HFFc6 (cell line): Measurements from ENCODE around the gene SYNGR2. TPM values are rescaled to one million over a fixed set of nuclear protein-coding genes. Genes with fewer than 3 reads are reported as not detected.

Experiments used
- DNase-seq: peaks from one replicate; pipeline ENCODE4 v3.0.0-alpha.2; 2018
- H3K27ac Mint-ChIP-seq: 2 replicates; pipeline ENCODE4 v1.8.0; 2020; ENCODE audit warnings: mild to moderate bottlenecking, mixed read lengths
- H3K27me3 Mint-ChIP-seq: 2 replicates; pipeline ENCODE4 v1.8.0; 2021; ENCODE audit warnings: mild to moderate bottlenecking, moderate library complexity, mixed read lengths; ENCODE audit not compliant: insufficient read depth
- H3K36me3 Mint-ChIP-seq: 2 replicates; pipeline ENCODE4 v1.8.0; 2021; ENCODE audit warnings: low read depth, mixed read lengths
- H3K4me1 Mint-ChIP-seq: 2 replicates; pipeline ENCODE4 v1.8.0; 2020; ENCODE audit warnings: low read depth, mixed read lengths
- H3K4me3 Mint-ChIP-seq: 2 replicates; pipeline ENCODE4 v1.8.0; 2020; ENCODE audit warnings: mild to moderate bottlenecking, moderate library complexity, mixed read lengths
- H3K9me3 Mint-ChIP-seq: 2 replicates; pipeline ENCODE4 v1.8.0; 2020; ENCODE audit warnings: mild to moderate bottlenecking, mixed read lengths
- total RNA-seq, 6 experiments: library from RNA; stranded (reverse); fragmentation: NEBNext Ultra II Directional; extraction: Animal tissue kit (Norgen Biotek cat#: 25700); gene quantifications; 2 replicates in 1 of 6; 3 replicates in 5 of 6; pipeline ENCODE4 v1.2.3, GENCODE V29; 2021
- TF ChIP-seq, protein P1 (sequence below): fragments of 200-600 bp; sonication (generic); IDR thresholded peaks from 2 replicates; pipeline ENCODE4 v1.5.0; 2021; ENCODE audit warnings: antibody characterized with exemption, mild to moderate bottlenecking

The SYNGR2 gene
- total RNA-seq, 6 experiments from 2014 or later = 44.6 to 104 (median 54.7) TPM

DNA sequence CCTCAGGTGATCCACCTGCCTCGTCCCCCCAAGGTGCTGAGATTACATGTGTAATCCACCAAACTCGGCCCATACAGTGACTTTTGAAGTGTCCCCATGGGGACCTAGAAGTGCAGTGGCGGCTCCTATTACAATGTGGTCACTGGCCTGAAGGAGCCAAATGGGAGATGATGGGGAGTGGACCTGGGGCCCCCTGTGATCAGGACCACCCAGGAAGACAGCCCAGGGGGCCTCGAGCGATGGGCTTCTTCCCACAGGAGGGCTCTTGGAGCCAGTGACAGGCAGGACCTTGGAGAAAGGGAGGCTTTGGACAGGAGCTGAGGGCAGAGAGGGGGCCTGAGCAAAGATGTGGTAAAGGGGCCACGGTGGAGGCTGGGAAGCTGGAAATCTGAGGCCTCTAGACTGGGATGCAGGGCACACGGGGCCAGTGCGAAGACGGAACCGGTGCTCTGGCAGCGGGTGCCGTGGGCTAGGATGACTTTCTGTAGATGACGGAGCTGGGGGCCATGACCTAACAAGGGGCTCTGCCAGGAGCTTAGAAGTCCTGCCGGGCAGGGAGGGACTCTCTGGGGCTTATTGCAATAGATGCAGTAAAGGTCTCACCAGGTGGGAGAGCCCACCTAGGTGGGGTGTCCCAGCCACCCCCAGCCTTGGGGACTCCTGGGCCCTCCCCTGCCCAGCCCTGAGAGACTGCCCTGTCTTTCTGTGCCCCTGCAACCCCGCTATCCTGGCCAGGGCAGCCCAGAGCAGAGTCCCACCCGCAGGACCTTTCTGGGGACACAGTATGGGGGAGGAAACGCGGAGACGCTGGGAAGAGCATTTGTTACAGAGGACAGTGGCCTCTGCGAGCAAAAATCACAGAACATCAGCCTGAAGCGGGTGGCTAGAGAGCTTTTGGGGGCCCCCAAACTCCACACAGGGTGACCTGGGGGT lies 24.9 kb upstream of the SYNGR2 start:
- peaks cover 9% of the 10 kb centered on the region for H3K4me1 Mint-ChIP-seq
- H3K27me3 Mint-ChIP-seq = peaks cover 8% of the 10 kb centered on the region
- DNase-seq = no peak
- no peak overlapping the region for H3K27ac Mint-ChIP-seq
- TF ChIP-seq, protein P1, sequence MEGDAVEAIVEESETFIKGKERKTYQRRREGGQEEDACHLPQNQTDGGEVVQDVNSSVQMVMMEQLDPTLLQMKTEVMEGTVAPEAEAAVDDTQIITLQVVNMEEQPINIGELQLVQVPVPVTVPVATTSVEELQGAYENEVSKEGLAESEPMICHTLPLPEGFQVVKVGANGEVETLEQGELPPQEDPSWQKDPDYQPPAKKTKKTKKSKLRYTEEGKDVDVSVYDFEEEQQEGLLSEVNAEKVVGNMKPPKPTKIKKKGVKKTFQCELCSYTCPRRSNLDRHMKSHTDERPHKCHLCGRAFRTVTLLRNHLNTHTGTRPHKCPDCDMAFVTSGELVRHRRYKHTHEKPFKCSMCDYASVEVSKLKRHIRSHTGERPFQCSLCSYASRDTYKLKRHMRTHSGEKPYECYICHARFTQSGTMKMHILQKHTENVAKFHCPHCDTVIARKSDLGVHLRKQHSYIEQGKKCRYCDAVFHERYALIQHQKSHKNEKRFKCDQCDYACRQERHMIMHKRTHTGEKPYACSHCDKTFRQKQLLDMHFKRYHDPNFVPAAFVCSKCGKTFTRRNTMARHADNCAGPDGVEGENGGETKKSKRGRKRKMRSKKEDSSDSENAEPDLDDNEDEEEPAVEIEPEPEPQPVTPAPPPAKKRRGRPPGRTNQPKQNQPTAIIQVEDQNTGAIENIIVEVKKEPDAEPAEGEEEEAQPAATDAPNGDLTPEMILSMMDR = no peak
- no peak overlapping the region for H3K4me3 Mint-ChIP-seq
- no peaks in the 10 kb centered on the region for H3K9me3 Mint-ChIP-seq
- H3K36me3 Mint-ChIP-seq = no peaks in the 10 kb centered on the region

DNA sequence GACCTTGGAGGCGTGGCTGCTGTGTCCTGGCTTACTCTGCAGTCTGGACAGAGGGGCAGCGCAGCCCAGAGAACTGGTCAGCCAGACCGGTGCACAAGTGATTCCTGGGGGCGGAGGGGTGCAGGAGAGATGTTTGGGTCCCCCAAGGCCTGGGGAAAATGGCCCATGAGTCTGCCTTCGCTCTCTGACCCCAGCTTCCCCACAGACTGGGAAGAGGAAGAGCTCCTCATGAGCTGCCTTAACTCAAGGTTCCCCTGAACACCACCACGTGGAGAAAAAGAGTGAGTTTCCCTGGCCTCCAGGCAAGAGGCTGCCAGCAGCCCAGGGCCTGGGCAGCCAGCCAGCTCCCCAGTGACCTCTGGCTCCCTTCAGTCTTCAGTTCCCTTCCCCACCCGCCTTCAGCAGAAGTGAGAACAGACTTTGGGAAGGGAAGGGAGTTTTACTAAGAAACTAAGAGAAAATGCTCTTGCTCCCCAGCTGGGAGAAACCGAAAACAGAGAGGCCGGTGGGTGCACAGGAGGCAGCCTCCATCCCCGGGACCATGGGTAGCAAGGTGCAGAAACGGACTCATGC lies 24.1 kb upstream of the SYNGR2 start:
- H3K27me3 Mint-ChIP-seq = peaks cover 16% of the 10 kb centered on the region
- TF ChIP-seq, protein P1 = no peak
- peak; percentile 45 for DNase-seq
- H3K4me3 Mint-ChIP-seq = no peak overlapping the region
- H3K36me3 Mint-ChIP-seq = no peaks in the 10 kb centered on the region
- no peak overlapping the region for H3K27ac Mint-ChIP-seq
- peaks cover 9% of the 10 kb centered on the region for H3K4me1 Mint-ChIP-seq
- H3K9me3 Mint-ChIP-seq = no peaks in the 10 kb centered on the region

DNA sequence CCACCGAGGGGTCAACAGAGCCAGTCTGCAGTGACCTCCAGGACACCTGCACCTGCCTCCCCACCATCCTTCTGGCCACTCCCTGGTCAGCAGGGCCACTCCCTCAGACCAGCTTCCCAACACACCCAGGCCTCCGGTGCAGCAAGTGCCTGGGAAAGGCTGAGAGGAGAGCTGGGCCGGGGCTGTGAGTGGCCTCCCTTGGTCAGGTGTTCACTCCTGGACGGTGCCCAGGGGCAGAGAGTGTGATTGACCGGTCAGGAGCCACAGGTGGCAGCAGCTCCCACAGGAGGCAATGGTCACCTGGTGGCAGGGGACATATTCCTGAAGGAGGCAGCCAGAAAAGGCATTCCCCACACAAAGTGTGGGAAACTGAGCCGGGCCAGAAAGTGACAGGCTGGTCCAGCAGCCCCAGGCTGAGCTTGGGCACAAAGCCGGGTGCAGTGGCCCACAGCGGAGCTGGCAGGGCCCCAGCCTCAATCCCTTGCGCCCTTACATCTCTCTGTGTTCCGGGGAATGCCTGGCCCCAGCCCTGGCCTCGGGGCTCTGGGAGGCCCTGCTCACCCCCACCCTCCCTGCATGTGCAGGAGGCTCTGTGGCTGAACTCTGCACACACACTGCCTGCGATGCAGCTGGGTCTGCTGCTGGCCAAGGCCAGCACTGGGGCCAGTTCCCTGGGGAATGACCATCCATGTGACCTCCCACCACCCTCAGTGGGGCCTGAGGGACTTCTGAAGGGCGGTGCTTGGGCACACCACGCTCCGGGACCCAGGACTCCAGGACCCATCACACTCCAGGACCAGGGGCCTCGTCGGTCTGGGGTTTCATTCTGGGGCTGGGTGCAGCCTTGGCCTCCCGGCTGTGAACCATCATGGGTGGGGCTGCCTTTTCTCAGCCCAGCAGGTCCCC lies 23.4 kb upstream of the SYNGR2 start:
- no peak for DNase-seq
- no peaks in the 10 kb centered on the region for H3K36me3 Mint-ChIP-seq
- H3K4me1 Mint-ChIP-seq = peaks cover 9% of the 10 kb centered on the region
- H3K27ac Mint-ChIP-seq = no peak overlapping the region
- no peaks in the 10 kb centered on the region for H3K9me3 Mint-ChIP-seq
- no peak overlapping the region for H3K4me3 Mint-ChIP-seq
- TF ChIP-seq, protein P1 = no peak
- peaks cover 18% of the 10 kb centered on the region for H3K27me3 Mint-ChIP-seq

DNA sequence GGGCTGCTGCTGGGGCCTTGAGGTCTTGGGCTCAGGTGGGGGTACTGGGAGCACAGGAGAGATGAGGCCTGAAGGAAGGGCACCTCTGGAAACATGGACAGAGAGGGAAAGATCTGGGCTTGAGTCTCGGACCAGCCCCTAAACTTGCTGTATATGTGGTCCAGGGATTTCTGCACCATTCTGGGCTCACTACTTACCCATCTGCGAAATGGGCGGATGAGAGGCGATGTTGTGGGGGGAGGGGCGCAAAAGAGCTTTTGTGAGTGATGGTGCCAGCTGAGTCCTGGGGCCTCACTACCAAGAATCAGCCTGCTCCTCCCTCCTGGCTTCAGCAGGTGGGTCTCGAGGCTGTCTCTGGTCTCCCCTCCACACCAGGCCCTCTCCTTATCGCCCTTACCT lies 21.9 kb upstream of the SYNGR2 start:
- TF ChIP-seq, protein P1 = no peak
- Mint-ChIP-seq H3K36me3 (no peaks in the 10 kb centered on the region), H3K4me3 (no peak overlapping the region), H3K27me3 (peaks cover 25% of the 10 kb centered on the region), H3K27ac (no peak overlapping the region), H3K4me1 (peaks cover 9% of the 10 kb centered on the region), H3K9me3 (no peaks in the 10 kb centered on the region)
- no peak for DNase-seq

DNA sequence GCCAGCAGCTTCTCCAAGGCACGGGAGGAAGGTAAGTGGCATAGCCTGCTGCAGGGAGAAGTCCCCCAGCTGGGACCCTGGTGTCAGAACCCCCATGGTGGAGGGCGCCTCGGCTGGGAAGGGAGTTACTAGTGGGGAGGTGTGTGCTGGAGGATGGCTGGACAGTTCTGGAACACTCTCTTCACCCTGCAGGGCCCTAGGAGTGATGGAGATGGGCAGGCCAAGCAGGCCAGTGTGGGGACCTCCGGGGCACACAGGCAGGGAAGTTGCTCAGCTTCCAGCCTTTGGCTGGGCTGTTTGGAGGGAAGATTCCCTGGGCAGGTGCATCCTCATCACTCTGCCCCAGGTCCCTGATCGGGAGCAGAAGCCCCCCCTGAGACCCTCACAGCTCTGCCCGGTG lies 21.5 kb upstream of the SYNGR2 start:
- Mint-ChIP-seq H3K36me3 (no peaks in the 10 kb centered on the region), H3K4me1 (peaks cover 9% of the 10 kb centered on the region), H3K9me3 (no peaks in the 10 kb centered on the region), H3K27me3 (peaks cover 25% of the 10 kb centered on the region), H3K27ac (no peak overlapping the region), H3K4me3 (no peak overlapping the region)
- TF ChIP-seq, protein P1 = no peak
- no peak for DNase-seq
